Mucosa of rectum (tissue), 2 donors: Measurements from ENCODE around the gene TMEM255B.

Experiments used
- H3K27ac ChIP-seq, 2 donors: one replicate each; pipeline ENCODE4 v1.7.0; 2013; ENCODE audit warnings: inconsistent platforms in 2 of 2, low read depth in 2 of 2, low read length in 2 of 2
- H3K27me3 ChIP-seq, 2 donors: one replicate each; pipeline ENCODE4 v1.7.0; 2013; ENCODE audit warnings: low read length in 2 of 2; ENCODE audit not compliant: control insufficient read depth in 2 of 2, insufficient read depth in 2 of 2
- H3K36me3 ChIP-seq, 2 donors: one replicate each; pipeline ENCODE4 v1.7.0; 2013; ENCODE audit warnings: low read length in 2 of 2; ENCODE audit not compliant: control insufficient read depth in 2 of 2, insufficient read depth in 2 of 2
- H3K4me1 ChIP-seq, 2 donors: one replicate each; pipeline ENCODE4 v1.7.0; 2013; ENCODE audit warnings: low read length in 2 of 2, mild to moderate bottlenecking in 1 of 2; ENCODE audit not compliant: control insufficient read depth in 2 of 2, insufficient read depth in 2 of 2
- H3K4me3 ChIP-seq, 2 donors: one replicate each; pipeline ENCODE4 v1.7.0; 2013; ENCODE audit warnings: low read length in 2 of 2
- H3K9ac ChIP-seq, 2 donors: one replicate each; pipeline ENCODE4 v1.7.0; 2013; ENCODE audit warnings: low read length in 2 of 2, low read depth in 1 of 2, mild to moderate bottlenecking in 1 of 2
- H3K9me3 ChIP-seq, 2 donors: one replicate each; pipeline ENCODE4 v1.7.0; 2013; ENCODE audit warnings: low read length in 2 of 2; ENCODE audit not compliant: control insufficient read depth in 2 of 2
- donor health status: healthy.
- donor health status: Normal muscosa, but diverticular disease.

The TMEM255B gene

GRCh38 chr13:113766035-113766800 lies 7.2 kb downstream of the TMEM255B start:
- Histone ChIP-seq H3K9ac (no peak overlapping the region), H3K27me3 (peaks cover 2 to 5% of the 10 kb centered on the region in 2 donors), H3K9me3 (no peaks in the 10 kb centered on the region), H3K36me3 (no peaks in the 10 kb centered on the region), H3K4me3 (no peak overlapping the region), H3K27ac (no peak overlapping the region), H3K4me1 (no peaks in the 10 kb centered on the region)

GRCh38 chr13:113767366-113767765 lies 8.3 kb downstream of the TMEM255B start:
- H3K27ac ChIP-seq = no peak overlapping the region
- no peaks in the 10 kb centered on the region for H3K9me3 ChIP-seq
- H3K4me3 ChIP-seq = no peak overlapping the region
- H3K36me3 ChIP-seq = no peaks in the 10 kb centered on the region
- H3K9ac ChIP-seq = no peak overlapping the region
- H3K27me3 ChIP-seq = no peaks in the 10 kb centered on the region
- no peaks in the 10 kb centered on the region for H3K4me1 ChIP-seq

DNA sequence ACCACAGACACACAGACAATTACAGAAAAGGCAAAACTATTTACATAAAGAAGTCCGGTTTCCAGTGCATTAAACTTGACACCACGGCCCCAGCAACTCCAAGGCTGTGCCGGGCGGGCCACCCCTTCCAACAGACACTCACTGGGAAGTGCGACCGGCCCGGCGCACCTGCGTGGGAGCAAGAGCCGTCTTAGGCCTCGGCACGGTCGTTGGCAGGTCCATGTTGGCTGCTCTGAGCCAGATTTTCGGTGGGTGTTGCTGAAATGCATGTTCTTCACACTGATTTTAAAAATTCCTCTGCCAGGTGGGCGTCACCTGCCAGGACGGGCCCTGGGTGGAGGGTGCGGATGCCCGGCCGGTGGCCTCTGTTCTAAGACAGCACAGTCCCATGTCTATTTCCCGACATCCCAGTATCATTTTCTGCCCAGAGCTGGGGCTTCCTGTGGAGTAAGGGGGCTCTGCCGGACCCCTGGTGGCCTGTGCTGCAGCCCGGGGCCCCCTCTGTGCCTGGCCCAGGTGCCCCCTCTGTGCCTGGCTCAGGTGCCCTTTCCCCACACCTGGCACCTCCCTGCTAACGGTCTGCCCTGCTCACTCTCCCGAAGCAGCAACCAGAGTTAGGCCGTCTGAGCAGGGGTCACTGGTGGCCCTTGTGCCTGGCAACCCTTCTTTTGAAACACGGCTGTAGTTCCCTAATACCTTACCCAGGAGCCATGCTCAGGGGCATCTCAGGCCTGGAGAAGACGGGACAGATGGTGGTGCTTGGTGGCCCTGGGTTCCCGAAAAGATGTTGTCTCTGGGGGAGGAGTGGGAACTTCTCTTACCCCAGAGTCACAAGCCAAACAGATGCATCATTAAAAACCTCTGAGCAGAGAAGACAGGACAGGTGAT lies 9.2 kb downstream of the TMEM255B start:
- Histone ChIP-seq H3K4me3 (no peak overlapping the region), H3K9me3 (no peaks in the 10 kb centered on the region), H3K4me1 (no peaks in the 10 kb centered on the region), H3K27ac (no peak overlapping the region), H3K9ac (no peak overlapping the region), H3K27me3 (no peaks in the 10 kb centered on the region), H3K36me3 (no peaks in the 10 kb centered on the region)

GRCh38 chr13:113769106-113769505 lies 10.1 kb downstream of the TMEM255B start:
- Histone ChIP-seq H3K27ac (no peak overlapping the region), H3K4me3 (no peak overlapping the region)

DNA sequence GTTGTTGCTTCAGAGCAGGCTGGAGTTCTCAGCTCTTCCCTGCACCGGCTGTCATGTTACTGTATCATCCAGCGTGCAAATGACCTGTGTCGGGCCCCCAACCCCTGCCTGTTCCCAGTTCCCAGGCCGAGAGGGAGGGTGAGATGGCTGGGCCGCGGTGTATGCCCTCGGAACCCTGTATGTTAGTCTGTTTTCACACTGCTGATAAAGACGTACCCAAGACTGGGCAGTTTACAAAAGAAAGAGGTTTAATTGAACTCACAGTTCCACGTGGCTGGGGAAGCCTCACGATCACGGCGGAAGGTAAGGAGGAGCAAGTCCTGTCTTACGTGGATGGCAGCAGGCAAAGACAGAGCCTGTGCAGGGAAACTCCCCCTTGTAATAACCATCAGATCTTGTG lies 10.9 kb downstream of the TMEM255B start:
- Histone ChIP-seq H3K27me3 (no peaks in the 10 kb centered on the region), H3K4me3 (no peak overlapping the region), H3K9me3 (no peaks in the 10 kb centered on the region), H3K9ac (no peak overlapping the region), H3K36me3 (no peaks in the 10 kb centered on the region), H3K27ac (no peak overlapping the region), H3K4me1 (no peaks in the 10 kb centered on the region)

More at GRCh38 chr13:113769106-113769505, 10.1 kb downstream of the TMEM255B start:
- H3K9me3 ChIP-seq = no peaks in the 10 kb centered on the region
- no peaks in the 10 kb centered on the region for H3K36me3 ChIP-seq
- no peaks in the 10 kb centered on the region for H3K27me3 ChIP-seq
- no peaks in the 10 kb centered on the region for H3K4me1 ChIP-seq
- no peak overlapping the region for H3K9ac ChIP-seq

DNA sequence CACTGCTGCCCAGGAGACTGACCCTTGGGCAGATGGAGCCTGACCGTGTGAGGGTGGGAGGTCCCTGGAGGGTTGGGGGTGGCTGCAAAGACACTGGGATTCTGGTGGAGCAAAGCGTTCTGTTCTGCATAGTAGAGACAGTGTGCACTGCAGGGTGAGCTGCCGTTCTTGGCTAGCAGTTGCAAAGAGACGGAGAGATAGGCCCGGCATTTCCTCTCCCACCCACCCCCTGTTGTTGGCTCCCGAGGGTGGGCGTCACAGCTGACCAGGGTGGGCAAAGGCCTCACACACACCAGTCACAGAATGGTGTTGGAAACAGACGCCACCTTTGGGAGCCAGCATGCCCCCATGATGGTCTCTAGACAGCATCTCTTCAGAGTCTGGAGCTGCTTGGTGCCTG lies 11.4 kb downstream of the TMEM255B start:
- H3K27me3 ChIP-seq = no peaks in the 10 kb centered on the region
- no peaks in the 10 kb centered on the region for H3K4me1 ChIP-seq
- H3K36me3 ChIP-seq = no peaks in the 10 kb centered on the region
- no peaks in the 10 kb centered on the region for H3K9me3 ChIP-seq
- no peak overlapping the region for H3K9ac ChIP-seq
- no peak overlapping the region for H3K27ac ChIP-seq
- H3K4me3 ChIP-seq = no peak overlapping the region

GRCh38 chr13:113770937-113771336 lies 11.9 kb downstream of the TMEM255B start:
- H3K9me3 ChIP-seq = no peaks in the 10 kb centered on the region
- no peak overlapping the region for H3K4me3 ChIP-seq
- H3K36me3 ChIP-seq = no peaks in the 10 kb centered on the region
- no peaks in the 10 kb centered on the region for H3K27me3 ChIP-seq
- H3K27ac ChIP-seq = no peak overlapping the region
- H3K9ac ChIP-seq = no peak overlapping the region
- no peaks in the 10 kb centered on the region for H3K4me1 ChIP-seq

- H3K4me3 ChIP-seq = no peak overlapping the region
- H3K27me3 ChIP-seq = no peaks in the 10 kb centered on the region
- no peaks in the 10 kb centered on the region for H3K36me3 ChIP-seq
- no peaks in the 10 kb centered on the region for H3K9me3 ChIP-seq
- no peak overlapping the region for H3K27ac ChIP-seq
- no peaks in the 10 kb centered on the region for H3K4me1 ChIP-seq
- no peak overlapping the region for H3K9ac ChIP-seq
These were observed 12.8 kb downstream of the TMEM255B start for GRCh38 chr13:113771709-113772331.

DNA sequence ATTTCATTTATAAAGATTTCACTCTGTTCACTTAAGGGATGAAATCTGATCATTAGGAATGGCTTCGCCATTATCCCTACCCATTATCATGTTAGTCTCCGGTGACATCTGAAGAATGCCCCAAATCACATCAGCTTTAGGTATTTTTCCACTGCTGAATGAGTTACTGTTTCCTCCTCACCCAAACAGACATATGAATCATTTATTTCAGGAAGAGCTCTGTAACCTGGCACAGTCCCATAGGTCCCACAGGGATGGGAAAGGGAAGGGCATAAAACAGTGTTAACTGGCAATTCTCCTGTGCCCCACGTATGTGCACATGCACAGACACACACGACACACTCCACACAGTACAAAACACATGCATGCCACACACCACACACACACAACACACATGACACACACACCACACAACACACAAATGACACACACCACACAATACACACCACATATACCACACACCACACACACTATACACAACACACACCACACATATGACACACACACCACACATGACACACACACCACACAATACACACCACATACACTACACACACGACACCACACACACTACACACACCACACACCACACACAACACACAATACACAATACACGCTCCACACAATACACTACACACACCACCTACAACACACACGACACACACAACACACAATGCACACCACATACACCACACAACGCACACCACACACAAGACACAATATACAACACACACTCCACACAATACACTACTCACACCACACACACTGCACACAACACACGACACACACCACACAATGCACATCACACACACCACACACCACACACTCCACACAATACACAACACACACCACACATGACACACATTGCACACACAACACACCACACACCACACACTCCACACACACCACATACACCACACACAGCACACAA lies 15.4 kb downstream of the TMEM255B start:
- Histone ChIP-seq H3K9me3 (no peaks in the 10 kb centered on the region), H3K27me3 (peaks cover 0 to 4% of the 10 kb centered on the region in 2 donors), H3K4me1 (no peaks in the 10 kb centered on the region), H3K4me3 (no peak overlapping the region), H3K36me3 (no peaks in the 10 kb centered on the region), H3K27ac (no peak overlapping the region), H3K9ac (no peak overlapping the region)
